Activated CD8-positive, alpha-beta T cell treated with anti-CD3 and anti-CD28 coated beads for 36 hours (primary cell): ENCODE results near the gene RPLP1. TPM values are rescaled to one million over a fixed set of nuclear protein-coding genes. Genes with fewer than 3 reads are reported as not detected.

ENCODE experiments used
- ATAC-seq: fragments of 200-7000 bp; cut with Tn5 transposase; one replicate; pipeline ENCODE4 v1.10.0; 2021; ENCODE audit warnings: mild to moderate bottlenecking, moderate library complexity
- CTCF ChIA-PET: fragments of 350-600 bp; sonication (Branson Sonifier 250); formaldehyde crosslinking; loops from one replicate; lab custom pipeline; 2021; ENCODE audit warnings: antibody characterized with exemption; lab: Charles Lee
- POLR2A ChIA-PET: fragments of 350-600 bp; sonication (Branson Sonifier 250); formaldehyde crosslinking; loops from one replicate; lab custom pipeline; 2021; ENCODE audit warnings: antibody characterized with exemption; lab: Charles Lee
- DNase-seq: peaks from one replicate; pipeline ENCODE4 v3.0.0-alpha.2; 2020
- H3K27ac Mint-ChIP-seq: one replicate; pipeline ENCODE4 v1.8.0; 2021; ENCODE audit warnings: mild to moderate bottlenecking, mixed read lengths
- H3K27me3 Mint-ChIP-seq: one replicate; pipeline ENCODE4 v1.8.0; 2021; ENCODE audit warnings: mixed read lengths
- H3K36me3 Mint-ChIP-seq: one replicate; pipeline ENCODE4 v1.8.0; 2021; ENCODE audit warnings: low read depth, mixed read lengths
- H3K4me1 Mint-ChIP-seq: one replicate; pipeline ENCODE4 v1.8.0; 2021; ENCODE audit warnings: low read depth, mixed read lengths
- H3K4me3 Mint-ChIP-seq: one replicate; pipeline ENCODE4 v1.8.0; 2021; ENCODE audit warnings: mild to moderate bottlenecking, moderate library complexity, mixed read lengths
- H3K9me3 Mint-ChIP-seq: one replicate; pipeline ENCODE4 v1.8.0; 2021; ENCODE audit warnings: mixed read lengths
- CTCF ChIP-seq: fragments of 200-600 bp; IDR thresholded peaks from one replicate; pipeline ENCODE4 v1.8.0; 2022; ENCODE audit warnings: antibody characterized with exemption, mild to moderate bottlenecking
- intact Hi-C: fragments of 100-400 bp; cut with micrococcal nuclease; formaldehyde crosslinking; loops from one replicate; pipeline ENCODE4 v1.10.0; 2022
- total RNA-seq, 2 experiments: library from RNA; stranded (reverse); gene quantifications; one replicate each; pipeline ENCODE4 v1.2.3, GENCODE V29; 2021

RPLP1 gene
- total RNA-seq, 2 experiments from 2014 or later = 2,583 to 2,701 TPM

DNA sequence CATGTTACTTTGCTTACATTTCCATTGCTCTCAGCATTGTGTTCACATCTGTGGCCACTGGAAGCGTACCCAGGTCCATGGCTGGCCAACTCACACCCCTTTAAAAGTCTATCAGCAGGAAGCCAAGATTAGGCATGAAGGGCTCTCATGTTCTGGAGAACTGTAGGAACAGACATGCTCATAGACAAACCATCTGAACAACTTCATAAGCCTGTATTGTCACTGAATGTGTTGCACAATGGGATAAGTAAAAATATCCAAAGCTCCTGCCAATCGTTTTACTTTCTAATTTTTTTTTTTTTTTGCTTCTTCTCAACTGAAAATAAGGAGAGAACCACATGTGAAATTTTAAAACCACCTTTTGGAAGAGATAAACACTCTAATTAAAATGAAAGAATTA is 6.4 kb downstream of the RPLP1 start:
- Mint-ChIP-seq H3K4me3 (no peak overlapping the region), H3K36me3 (peaks cover 30% of the 10 kb centered on the region), H3K27me3 (no peaks in the 10 kb centered on the region), H3K4me1 (peaks cover 35% of the 10 kb centered on the region), H3K27ac (no peak overlapping the region), H3K9me3 (no peaks in the 10 kb centered on the region)
- DNase-seq = no peak
- POLR2A ChIA-PET = no interaction called here
- intact Hi-C loops = no loop called here
- no peak for ATAC-seq
- no peak for TF ChIP-seq CTCF
- CTCF ChIA-PET = no interaction called here

- no peak for TF ChIP-seq CTCF
- peaks cover 23% of the 10 kb centered on the region for H3K4me1 Mint-ChIP-seq
- no peak overlapping the region for H3K27ac Mint-ChIP-seq
- H3K36me3 Mint-ChIP-seq = peaks cover 16% of the 10 kb centered on the region
- ChIA-PET POLR2A (interaction anchor here (10.7 kb wide), 1 partner anchor 6 kb away, joined by 225 read pairs; the partner anchor contains the start of gene RPLP1), CTCF (interaction anchor here (0.9 kb wide), 1 partner anchor 49 kb away, joined by 3 read pairs; no protein-coding TSS in a partner anchor)
- H3K9me3 Mint-ChIP-seq = no peaks in the 10 kb centered on the region
- DNase-seq (no peak), ATAC-seq (no peak)
- no peak overlapping the region for H3K4me3 Mint-ChIP-seq
- no peaks in the 10 kb centered on the region for H3K27me3 Mint-ChIP-seq
- intact Hi-C loops = no loop called here
Measured at GRCh38 chr15:69460481-69460880, 7.9 kb downstream of the RPLP1 start.

- Mint-ChIP-seq H3K27me3 (no peaks in the 10 kb centered on the region), H3K4me3 (peak overlapping the region; percentile 79), H3K4me1 (peaks cover 20% of the 10 kb centered on the region), H3K9me3 (no peaks in the 10 kb centered on the region), H3K36me3 (peaks cover 4% of the 10 kb centered on the region), H3K27ac (peak overlapping the region; percentile 68)
- ATAC-seq = no peak
- no peak for DNase-seq
- TF ChIP-seq CTCF = no peak
- POLR2A ChIA-PET = interaction anchor here (0.8 to 10.7 kb wide), 5 partner anchors 8 to 637 kb away, joined by 3 to 225 read pairs (median 4); partner anchors contain the start of genes KIF23 and RPLP1
- CTCF ChIA-PET = interaction anchor here (0.5 to 2.1 kb wide), 13 partner anchors 9 to 636 kb away, joined by 3 to 40 read pairs (median 4); partner anchors contain the start of genes RPLP1 and TLE3
- intact Hi-C loops = no loop called here
Measured at GRCh38 chr15:69462030-69462492, 9.4 kb downstream of the RPLP1 start.

- H3K27me3 Mint-ChIP-seq = no peaks in the 10 kb centered on the region
- ATAC-seq = peak; percentile 98
- H3K27ac Mint-ChIP-seq = peak overlapping the region; percentile 83
- no peaks in the 10 kb centered on the region for H3K9me3 Mint-ChIP-seq
- H3K4me3 Mint-ChIP-seq = peak overlapping the region; percentile 79
- POLR2A ChIA-PET = interaction anchor here (0.8 to 10.7 kb wide), 6 partner anchors 8 to 636 kb away, joined by 3 to 225 read pairs (median 4); partner anchors contain the start of genes KIF23 and RPLP1
- CTCF ChIA-PET = interaction anchor here (0.5 to 2.1 kb wide), 16 partner anchors 10 to 635 kb away, joined by 3 to 40 read pairs (median 4); partner anchors contain the start of genes RPLP1 and TLE3
- peak; percentile 76 for TF ChIP-seq CTCF
- peak; percentile 94 for DNase-seq
- H3K36me3 Mint-ChIP-seq = peaks cover 4% of the 10 kb centered on the region
- intact Hi-C loops = no loop called here
- peaks cover 26% of the 10 kb centered on the region for H3K4me1 Mint-ChIP-seq
Measured at GRCh38 chr15:69462493-69463181, 10.0 kb downstream of the RPLP1 start.
